Endothelial cell of umbilical vein (primary cell): ENCODE measurements around the gene GORASP1. TPM values are rescaled to one million over a fixed set of nuclear protein-coding genes. Genes with fewer than 3 reads are reported as not detected.

ENCODE experiments used
- BruUV-seq: library from RNA; stranded (reverse); fragments of 400-500 nt; replicated peaks from 2 replicates; lab custom pipeline; 2021; lab: Mats Ljungman, UMichigan
- CTCF ChIA-PET: fragments of 300-600, 350-600 bp; sonication (Branson Sonifier 250); formaldehyde crosslinking; loops from one replicate; lab custom pipeline; 2021; ENCODE audit warnings: antibody characterized with exemption, inconsistent platforms; lab: Charles Lee
- POLR2A ChIA-PET: fragments of 300-600, 350-600 bp; sonication (Branson Sonifier 250); formaldehyde crosslinking; loops from one replicate; lab custom pipeline; 2021; ENCODE audit warnings: antibody characterized with exemption, inconsistent platforms; lab: Charles Lee
- DNase-seq: peaks from one replicate; pipeline ENCODE4 v3.0.0-alpha.2; 2011; ENCODE audit warnings: low read depth, low spot score
- FAIRE-seq: peaks from 2 replicates; lab custom pipeline; 2011; peaks lifted over from hg19 to GRCh38; lab: Jason Lieb, UNC
- H2AFZ ChIP-seq: 2 replicates; pipeline ENCODE4 v1.6.0; 2012; ENCODE audit warnings: low read depth, low read length, control low read depth, inconsistent platforms
- H3K27ac ChIP-seq: 2 replicates; pipeline ENCODE4 v1.5.1; 2011; ENCODE audit warnings: low read depth, mild to moderate bottlenecking, control low read depth, low read length, moderate library complexity; ENCODE audit not compliant: insufficient read depth
- H3K27me3 ChIP-seq, 2 experiments: 2 replicates each; pipeline versions ENCODE4 v1.6.0 to v1.6.1; 2011; ENCODE audit warnings: low read length in 2 of 2, mixed read lengths in 1 of 2; ENCODE audit not compliant: control insufficient read depth in 2 of 2, insufficient read depth in 2 of 2
- H3K36me3 ChIP-seq, 2 experiments: 2 replicates in 1 of 2; 3 replicates in 1 of 2; pipeline ENCODE4 v1.5.1; 2011; ENCODE audit warnings: low read length in 2 of 2, mild to moderate bottlenecking in 1 of 2, moderate library complexity in 1 of 2; ENCODE audit not compliant: control insufficient read depth in 2 of 2, insufficient read depth in 2 of 2; ENCODE audit errors: extremely low read depth in 1 of 2
- H3K4me1 ChIP-seq: 3 replicates; pipeline ENCODE4 v1.5.1; 2011; ENCODE audit warnings: mild to moderate bottlenecking, low read length; ENCODE audit not compliant: control insufficient read depth, insufficient read depth; ENCODE audit errors: extremely low read depth
- H3K4me2 ChIP-seq: 2 replicates; pipeline ENCODE4 v1.6.1; 2011; ENCODE audit warnings: low read length, control low read depth, mixed read lengths; ENCODE audit not compliant: insufficient read depth
- H3K4me3 ChIP-seq, 3 experiments: fragments of 200-600 bp in 1 of 3; sonication (generic), shearing (Covaris generic) in 1 of 3; replicated peaks in 1 of 3; 2 replicates each; pipeline ENCODE4 v1.5.1; 2011 to 2016; ENCODE audit warnings: control low read depth in 3 of 3, low read length in 3 of 3, mild to moderate bottlenecking in 2 of 3, inconsistent platforms in 1 of 3, low read depth in 1 of 3, moderate library complexity in 1 of 3; ENCODE audit not compliant: insufficient read depth in 1 of 3
- H3K79me2 ChIP-seq: 2 replicates; pipeline ENCODE4 v1.6.0; 2012; ENCODE audit warnings: low read length, inconsistent platforms; ENCODE audit not compliant: control insufficient read depth, insufficient read depth
- H3K9ac ChIP-seq: replicated peaks from 2 replicates; pipeline ENCODE3; 2011; ENCODE audit warnings: low read length, control low read depth; ENCODE audit not compliant: insufficient read depth; ENCODE audit errors: extremely low read depth
- H3K9me1 ChIP-seq: replicated peaks from 3 replicates; pipeline ENCODE4 v1.6.0; 2011; ENCODE audit warnings: mild to moderate bottlenecking, low read length; ENCODE audit not compliant: control insufficient read depth, insufficient read depth; ENCODE audit errors: extremely low read depth
- H3K9me3 ChIP-seq: replicated peaks from 2 replicates; pipeline ENCODE4 v1.5.1; 2012; ENCODE audit warnings: low read length, inconsistent platforms; ENCODE audit not compliant: control insufficient read depth, insufficient read depth
- H4K20me1 ChIP-seq: replicated peaks from 2 replicates; pipeline ENCODE3; 2011; ENCODE audit warnings: mild to moderate bottlenecking, low read length; ENCODE audit not compliant: control insufficient read depth, insufficient read depth; ENCODE audit errors: extremely low read depth
- EZH2 ChIP-seq: IDR thresholded peaks from 2 replicates; pipeline ENCODE4 v1.6.1; 2012; ENCODE audit warnings: borderline replicate concordance, low read depth, mild to moderate bottlenecking, moderate library complexity, low read length, inconsistent platforms; ENCODE audit not compliant: severe bottlenecking
- FOS ChIP-seq: IDR thresholded peaks from 2 replicates; pipeline ENCODE4 v1.6.1; 2011; ENCODE audit warnings: mild to moderate bottlenecking, low read length, moderate library complexity, borderline replicate concordance; ENCODE audit not compliant: insufficient read depth
- GATA2 ChIP-seq: IDR thresholded peaks from 2 replicates; pipeline ENCODE4 v1.7.0; 2011; ENCODE audit warnings: low read depth, mild to moderate bottlenecking, moderate library complexity, mixed read lengths, low read length; ENCODE audit not compliant: insufficient read length, insufficient read depth
- JUN ChIP-seq: IDR thresholded peaks from 2 replicates; pipeline ENCODE4 v1.6.1; 2011; ENCODE audit warnings: borderline replicate concordance, low read depth; ENCODE audit not compliant: insufficient read length, insufficient read depth
- MYC ChIP-seq: IDR thresholded peaks from one replicate; pipeline ENCODE4 v1.6.1; 2011; ENCODE audit warnings: mild to moderate bottlenecking, low read depth, low read length
- POLR2A ChIP-seq: IDR thresholded peaks from 2 replicates; pipeline ENCODE4 v1.6.1; 2012; ENCODE audit warnings: low read depth, mild to moderate bottlenecking, control low read depth, low read length
- POLR2AphosphoS5 ChIP-seq: IDR thresholded peaks from 2 replicates; pipeline ENCODE4 v1.6.1; 2012; ENCODE audit warnings: low read depth, mild to moderate bottlenecking, control low read depth, low read length, moderate library complexity; ENCODE audit not compliant: insufficient read depth
- dilution Hi-C: fragments of 300-500 bp; cut with MboI; formaldehyde crosslinking; loops from one replicate; pipeline ENCODE4 v1.15.0; 2019; ENCODE audit warnings: low sequenced_read_pairs; ENCODE audit not compliant: extremely low pct_ligation_motif_present
- intact Hi-C: fragments of 100-400 bp; cut with micrococcal nuclease; formaldehyde crosslinking; loops from one replicate; pipeline ENCODE4 v1.10.0; 2022
- polyA plus RNA-seq, 4 experiments: library from polyadenylated mRNA; depleted of rRNA in 3 of 4; stranded (reverse) in 3 of 4; unstranded in 1 of 4; fragments of >200 nt; gene quantifications; 2 replicates each; pipeline versions ENCODE4 v1.2.1 to v1.2.3, GENCODE V29; 2011 to 2012; ENCODE audit warnings: missing spikeins in 1 of 4
- total RNA-seq: library from RNA; stranded (reverse); gene quantifications from 2 replicates; pipeline ENCODE4 v1.2.3, GENCODE V29; 2021
- TF ChIP-seq, protein P1 (sequence below): IDR thresholded peaks from 2 replicates; pipeline ENCODE4 v1.6.1; 2011; ENCODE audit not compliant: insufficient read depth, insufficient read length
- TF ChIP-seq, protein P2 (sequence below), 2 donors: IDR thresholded peaks; 1 replicate in 1 of 2; 2 replicates in 1 of 2; pipeline ENCODE4 v1.5.1; 2011; ENCODE audit warnings: low read length in 2 of 2, mild to moderate bottlenecking in 2 of 2, moderate library complexity in 2 of 2, control low read depth in 1 of 2, inconsistent platforms in 1 of 2, low read depth in 1 of 2; ENCODE audit not compliant: insufficient read depth in 1 of 2; ENCODE audit errors: extremely low read depth in 1 of 2

Gene GORASP1
- total and polyA plus RNA-seq, 2 donors (not counting 3 experiments of a cell fraction or from before 2014, with no cell fraction given) = 62.5 to 68.0 TPM

DNA sequence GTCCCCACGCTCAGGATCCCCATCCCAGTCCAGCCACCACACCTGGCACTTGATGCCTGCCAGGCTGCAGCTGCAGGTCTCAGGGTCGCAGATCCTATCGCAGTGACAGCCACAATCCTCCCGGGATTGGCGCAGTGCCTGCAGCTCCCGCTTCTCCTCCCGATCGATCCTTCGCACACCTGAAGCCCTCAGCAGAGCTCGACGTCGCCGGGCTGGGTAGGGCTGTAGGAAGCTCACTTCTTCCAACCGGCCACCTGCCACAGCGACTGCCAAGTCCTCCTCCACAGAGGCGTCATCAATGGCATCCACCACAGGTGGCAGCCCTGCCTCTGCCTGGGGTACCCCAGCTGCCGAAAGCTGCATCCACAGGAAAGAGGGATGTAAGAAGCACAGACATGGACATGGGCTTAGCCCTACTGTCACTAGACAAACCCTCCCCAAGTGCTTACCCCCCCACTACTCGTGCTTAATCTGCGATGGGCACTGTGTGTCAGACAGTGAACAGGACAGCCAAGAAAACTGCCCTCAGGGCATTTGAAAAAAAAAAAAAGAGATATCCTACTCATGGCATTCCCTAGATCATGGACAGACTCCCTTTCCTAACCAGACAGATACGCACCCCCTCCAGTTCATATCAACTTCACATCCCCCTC, 36.8 kb upstream of the GORASP1 start:
- H3K9me3 ChIP-seq = no peaks in the 10 kb centered on the region
- FAIRE-seq (no peak), DNase-seq (no peak)
- ChIA-PET POLR2A (no interaction called here), CTCF (interaction anchor here (1.2 to 1.8 kb wide), 2 partner anchors 22 to 46 kb away, joined by 4 to 5 read pairs; no protein-coding TSS in a partner anchor)
- peaks cover 4 to 32% of the 10 kb centered on the region in 2 experiments for H3K36me3 ChIP-seq
- H3K27ac ChIP-seq = no peak overlapping the region
- BruUV-seq = no TSS peak
- H3K4me2 ChIP-seq = no peak overlapping the region
- peaks cover 43% of the 10 kb centered on the region for H3K4me1 ChIP-seq
- H3K9ac ChIP-seq = no peak overlapping the region
- H4K20me1 ChIP-seq = no peaks in the 10 kb centered on the region
- no peaks in the 10 kb centered on the region for H3K27me3 ChIP-seq
- no peak overlapping the region for H3K4me3 ChIP-seq
- dilution Hi-C loops = no loop called here
- TF ChIP-seq POLR2A (no peak), POLR2AphosphoS5 (no peak), GATA2 (no peak), FOS (no peak), JUN (no peak), MYC (no peak), EZH2 (no peak)
- TF ChIP-seq, protein P1, sequence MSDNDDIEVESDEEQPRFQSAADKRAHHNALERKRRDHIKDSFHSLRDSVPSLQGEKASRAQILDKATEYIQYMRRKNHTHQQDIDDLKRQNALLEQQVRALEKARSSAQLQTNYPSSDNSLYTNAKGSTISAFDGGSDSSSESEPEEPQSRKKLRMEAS = no peak
- TF ChIP-seq, protein P2, sequence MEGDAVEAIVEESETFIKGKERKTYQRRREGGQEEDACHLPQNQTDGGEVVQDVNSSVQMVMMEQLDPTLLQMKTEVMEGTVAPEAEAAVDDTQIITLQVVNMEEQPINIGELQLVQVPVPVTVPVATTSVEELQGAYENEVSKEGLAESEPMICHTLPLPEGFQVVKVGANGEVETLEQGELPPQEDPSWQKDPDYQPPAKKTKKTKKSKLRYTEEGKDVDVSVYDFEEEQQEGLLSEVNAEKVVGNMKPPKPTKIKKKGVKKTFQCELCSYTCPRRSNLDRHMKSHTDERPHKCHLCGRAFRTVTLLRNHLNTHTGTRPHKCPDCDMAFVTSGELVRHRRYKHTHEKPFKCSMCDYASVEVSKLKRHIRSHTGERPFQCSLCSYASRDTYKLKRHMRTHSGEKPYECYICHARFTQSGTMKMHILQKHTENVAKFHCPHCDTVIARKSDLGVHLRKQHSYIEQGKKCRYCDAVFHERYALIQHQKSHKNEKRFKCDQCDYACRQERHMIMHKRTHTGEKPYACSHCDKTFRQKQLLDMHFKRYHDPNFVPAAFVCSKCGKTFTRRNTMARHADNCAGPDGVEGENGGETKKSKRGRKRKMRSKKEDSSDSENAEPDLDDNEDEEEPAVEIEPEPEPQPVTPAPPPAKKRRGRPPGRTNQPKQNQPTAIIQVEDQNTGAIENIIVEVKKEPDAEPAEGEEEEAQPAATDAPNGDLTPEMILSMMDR (IDR thresholded peaks at IDR 0.05; ENCODE audit: extremely low read depth in 1 of 2, insufficient read depth in 1 of 2, low read depth in 1 of 2, low read length in 2 of 2) = no peak
- no peak overlapping the region for H2AFZ ChIP-seq
- intact Hi-C loops = loop anchor here (10.0 kb wide), 1 partner anchor 419 kb away; no protein-coding TSS in a partner anchor
- H3K9me1 ChIP-seq = no peaks in the 10 kb centered on the region
- H3K79me2 ChIP-seq = peaks cover 61% of the 10 kb centered on the region
